GM21423 (cell line): ENCODE results near the gene TRMU.

ENCODE experiments used
- ATAC-seq: cut with Tn5 transposase; IDR thresholded peaks from one replicate; pipeline ENCODE4 v1.9.1; 2021; ENCODE audit warnings: mild to moderate bottlenecking, moderate library complexity; ENCODE audit not compliant: unreplicated experiment

The TRMU gene

GRCh38 chr22:46406349-46406748, 70.8 kb downstream of the TRMU start:
- ATAC-seq, result no peak

- no peak for ATAC-seq
Observed at GRCh38 chr22:46406791-46407190, 71.3 kb downstream of the TRMU start.
